HG03442 (cell line): ENCODE measurements around the gene WRAP73.

Experiments used
- ATAC-seq: cut with Tn5 transposase; IDR thresholded peaks from one replicate; pipeline ENCODE4 v1.9.1; 2021; ENCODE audit warnings: mild to moderate bottlenecking, moderate library complexity; ENCODE audit not compliant: unreplicated experiment

The WRAP73 gene

GRCh38 chr1:3650248-3651025, 534 bp upstream of the WRAP73 start:
- ATAC-seq = no peak

- no peak for ATAC-seq
Observed at GRCh38 chr1:3646596-3646995, 3.3 kb downstream of the WRAP73 start.

- ATAC-seq = no peak
Observed at GRCh38 chr1:3645666-3646355, 4.1 kb downstream of the WRAP73 start.

- no peak for ATAC-seq
Observed at GRCh38 chr1:3645247-3645646, 4.7 kb downstream of the WRAP73 start.

DNA sequence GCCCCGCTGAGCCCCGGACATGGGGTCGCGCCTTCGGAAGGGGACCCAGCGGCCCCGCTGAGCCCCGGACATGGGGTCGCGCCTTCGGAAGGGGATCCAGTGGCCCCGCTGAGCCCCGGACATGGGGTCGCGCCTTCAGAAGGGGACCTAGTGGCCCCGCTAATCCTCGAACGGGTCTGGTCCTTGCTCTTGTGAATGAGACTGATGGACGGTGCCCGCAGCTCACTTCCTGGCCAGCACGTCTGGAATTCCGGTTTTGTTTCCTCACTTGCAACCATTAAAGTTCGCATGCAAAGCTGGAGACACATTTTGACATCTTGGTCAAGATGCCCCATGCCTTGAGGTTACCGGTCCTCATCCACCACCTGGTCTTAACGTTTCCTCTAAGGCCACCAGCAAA, 5.6 kb downstream of the WRAP73 start:
- no peak for ATAC-seq

- ATAC-seq = no peak
Observed at GRCh38 chr1:3642919-3643675, 6.8 kb downstream of the WRAP73 start.

- ATAC-seq = no peak
Observed at GRCh38 chr1:3641816-3642215, 8.1 kb downstream of the WRAP73 start.

DNA sequence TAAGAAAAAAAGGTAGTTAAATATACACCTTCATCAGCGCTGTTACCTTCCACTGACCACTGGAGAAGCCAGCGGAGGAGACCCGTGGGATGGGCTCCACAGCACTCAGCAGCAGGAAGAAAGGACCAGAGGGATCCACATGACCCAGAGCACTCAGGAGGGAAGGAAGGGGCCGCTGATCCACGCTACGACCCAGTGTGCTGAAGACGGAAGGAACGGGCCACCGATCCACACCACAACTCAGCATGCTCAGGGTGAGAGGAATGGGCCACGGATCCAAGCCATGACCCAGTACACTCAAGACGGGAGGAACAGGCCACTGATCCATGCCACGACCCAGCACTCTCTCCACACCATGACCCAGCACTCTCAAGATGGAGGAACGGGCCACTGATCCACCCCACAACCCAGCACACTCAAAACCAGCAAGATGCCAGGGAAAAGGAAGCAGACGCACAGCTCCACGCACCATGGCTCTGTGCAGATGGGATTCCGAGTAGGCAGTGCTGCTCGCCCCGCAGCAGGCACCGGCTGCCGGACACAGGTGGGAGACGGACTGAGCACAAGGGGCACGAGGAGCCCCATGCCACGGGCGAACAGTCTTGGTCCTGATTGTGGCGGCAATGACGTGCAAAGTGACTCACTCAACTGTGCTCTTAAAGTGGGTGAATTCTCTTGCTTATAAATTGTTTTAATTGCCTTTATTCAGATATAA, 8.7 kb downstream of the WRAP73 start:
- no peak for ATAC-seq

DNA sequence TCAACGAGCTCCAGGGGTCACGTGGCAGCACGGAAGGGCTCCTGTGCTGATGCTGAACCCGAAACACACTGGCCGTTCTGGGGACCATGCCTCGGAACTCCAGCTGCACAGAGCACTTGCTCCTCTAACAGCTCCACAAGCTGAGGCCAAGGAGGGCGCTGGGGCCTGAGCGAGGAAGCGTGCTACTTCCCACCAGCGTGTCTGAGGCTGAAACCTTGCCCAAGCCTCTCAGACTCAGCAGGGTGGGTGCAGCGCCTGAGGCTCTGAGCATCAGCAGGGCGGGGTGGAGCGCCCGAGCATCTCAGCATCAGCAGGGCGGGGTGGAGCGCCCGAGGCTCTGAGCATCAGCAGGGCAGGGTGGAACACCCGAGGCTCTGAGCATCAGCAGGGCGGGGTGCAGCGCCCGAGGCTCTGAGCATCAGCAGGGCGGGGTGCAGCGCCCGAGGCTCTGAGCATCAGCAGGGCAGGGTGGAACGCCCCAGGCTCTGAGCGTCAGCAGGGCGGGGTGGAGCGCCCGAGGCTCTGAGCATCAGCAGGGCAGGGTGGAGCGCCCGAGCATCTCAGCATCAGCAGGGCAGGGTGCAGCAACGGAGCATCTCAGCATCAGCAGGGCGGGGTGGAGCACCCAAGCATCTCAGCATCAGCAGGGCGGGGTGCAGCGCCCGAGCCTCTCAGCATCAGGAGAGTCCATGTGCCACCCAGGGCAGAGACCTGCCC, 9.6 kb downstream of the WRAP73 start:
- no peak for ATAC-seq

- no peak for ATAC-seq
Observed at GRCh38 chr1:3639397-3639911, 10.4 kb downstream of the WRAP73 start.

DNA sequence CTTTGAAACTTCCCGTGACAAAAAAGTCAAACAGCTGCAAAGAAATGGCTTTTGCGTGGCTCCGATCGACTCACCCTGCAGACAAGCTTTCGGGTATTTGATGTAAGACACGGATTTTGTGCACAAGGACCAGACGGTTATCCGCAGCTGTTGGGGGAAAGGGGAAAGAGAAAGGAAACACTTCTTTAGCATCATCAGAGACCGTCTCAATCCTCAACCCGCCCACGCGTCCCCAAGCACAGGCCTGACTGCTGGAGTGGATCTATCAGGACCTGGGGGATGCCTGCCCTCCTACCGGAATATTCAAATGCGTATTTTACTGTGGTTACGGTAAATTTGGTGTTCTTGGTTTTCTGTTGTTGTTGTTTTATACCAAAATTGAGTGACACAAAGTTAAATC, 11.2 kb downstream of the WRAP73 start:
- no peak for ATAC-seq

- ATAC-seq = no peak
Observed at GRCh38 chr1:3638027-3638426, 11.9 kb downstream of the WRAP73 start.

DNA sequence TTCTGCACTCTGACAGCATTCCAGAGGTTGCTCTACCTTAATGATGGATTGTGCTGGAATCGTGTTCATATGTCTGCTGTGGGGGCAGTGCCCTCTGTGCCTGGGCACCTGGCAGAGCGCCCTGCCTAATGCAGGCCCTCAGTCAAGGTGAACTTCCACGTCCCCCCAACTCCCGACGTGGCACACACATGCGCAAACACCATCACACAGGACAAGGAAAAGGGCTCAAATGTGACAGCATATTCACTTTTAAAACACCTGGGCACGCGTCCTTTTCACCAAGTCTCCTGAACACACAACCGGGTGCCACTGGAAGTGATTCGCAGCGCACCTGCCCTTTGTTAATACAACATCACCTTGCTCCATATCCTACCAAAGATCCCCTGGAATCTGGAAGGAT, 13.4 kb downstream of the WRAP73 start:
- no peak for ATAC-seq

GRCh38 chr1:3636080-3636479, 13.8 kb downstream of the WRAP73 start:
- no peak for ATAC-seq

DNA sequence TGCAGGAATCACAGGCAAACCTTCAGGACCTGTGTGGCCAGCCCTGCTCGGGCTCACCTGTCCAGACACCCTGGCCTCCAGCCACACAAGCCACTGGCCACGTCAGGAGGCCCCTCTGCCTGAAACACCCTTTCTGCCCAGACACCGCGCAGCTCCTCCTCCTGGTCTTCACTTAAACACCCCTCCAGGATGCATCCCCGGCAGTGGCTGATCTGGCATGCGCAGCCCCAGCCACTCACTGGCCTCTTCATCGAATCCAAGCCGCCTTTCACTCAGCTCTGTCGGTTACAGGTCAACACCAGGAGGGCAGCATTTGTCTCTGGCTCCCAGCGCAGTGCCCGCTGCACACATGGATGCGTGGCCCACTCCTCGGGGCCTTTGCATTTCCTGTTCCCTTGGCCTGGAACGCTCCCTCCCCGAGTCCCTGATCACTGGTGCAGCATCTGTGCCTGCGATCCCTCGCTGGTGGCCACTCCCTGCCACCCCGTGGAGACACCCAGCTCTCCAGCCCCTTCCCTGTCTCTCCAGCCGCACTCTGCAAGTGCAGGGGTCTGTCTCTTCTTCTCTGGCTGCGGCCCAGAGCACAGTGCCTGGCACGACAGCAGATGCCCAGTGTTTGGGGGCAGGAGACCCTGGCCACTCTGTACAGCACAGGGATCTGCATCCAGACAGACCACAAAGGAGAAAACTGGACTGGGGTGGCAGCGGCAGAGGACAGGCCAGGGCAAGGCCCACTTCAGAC, 15.7 kb downstream of the WRAP73 start:
- no peak for ATAC-seq

- ATAC-seq = no peak
Observed at GRCh38 chr1:3633344-3634058, 16.4 kb downstream of the WRAP73 start.

DNA sequence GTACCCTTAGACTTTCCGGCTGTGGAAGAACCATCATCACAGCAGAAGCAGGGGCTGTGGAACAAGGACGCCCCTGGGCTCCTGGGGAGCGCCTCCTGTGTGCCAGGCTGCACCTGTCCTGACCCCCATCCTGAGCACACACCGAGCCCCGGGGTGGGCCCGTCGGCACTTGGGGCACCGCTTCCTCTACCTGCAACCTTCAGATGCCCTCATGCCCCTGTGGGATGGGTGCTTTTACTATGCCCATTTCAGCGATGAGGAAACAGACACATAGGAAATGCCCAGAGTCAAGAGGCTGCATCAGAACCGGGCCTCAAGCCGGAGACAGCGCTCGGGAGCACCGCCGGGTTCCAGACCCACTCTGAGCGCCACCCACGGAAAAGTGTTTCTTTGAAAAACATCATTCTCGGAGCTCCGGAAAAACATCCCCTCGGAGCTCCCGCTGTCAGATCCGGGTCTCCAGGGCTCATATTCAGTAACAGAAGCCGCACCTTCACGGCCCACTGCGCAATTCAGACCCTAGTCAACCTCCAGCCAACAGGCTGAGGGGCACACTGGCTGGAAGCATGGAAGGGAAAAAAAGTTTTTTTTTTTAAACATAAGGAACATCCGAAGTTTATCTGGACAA, 17.1 kb downstream of the WRAP73 start:
- no peak for ATAC-seq

- ATAC-seq = no peak
Observed at GRCh38 chr1:3632298-3632697, 17.6 kb downstream of the WRAP73 start.
